Gastroesophageal sphincter (tissue), 4 donors: Measurements from ENCODE around the gene ANKRD55. TPM values are rescaled to one million over a fixed set of nuclear protein-coding genes. Genes with fewer than 3 reads are reported as not detected.
A peak's percentile ranks its signal among the peaks of the same experiment; 100 is the strongest.
"Not testable (repeated sequence)": the region's sequence is repeated elsewhere in the genome, so short reads cannot be mapped to it uniquely, and the experiment has no call there.

ENCODE experiments used
- ATAC-seq: fragments of 150-250 bp; one replicate; pipeline ENCODE4 v1.9.1; 2016; ENCODE audit warnings: mild to moderate bottlenecking, moderate library complexity
- H3K27ac ChIP-seq, 4 donors: fragments of 200-600 bp; sonication (generic) in 3 of 4; 1 replicate in 3 of 4; 2 replicates in 1 of 4; pipeline ENCODE4 v1.5.1; 2016 to 2019
- H3K27me3 ChIP-seq: fragments of 200-600 bp; sonication (generic); one replicate; pipeline ENCODE4 v1.5.1; 2019
- H3K36me3 ChIP-seq, 2 donors: fragments of 200-600 bp; sonication (generic); one replicate each; pipeline ENCODE4 v1.5.1; 2019; ENCODE audit warnings: control low read depth in 1 of 2
- H3K4me1 ChIP-seq, 3 donors: fragments of 200-600 bp; sonication (generic); 1 replicate in 2 of 3; 2 replicates in 1 of 3; pipeline ENCODE4 v1.5.1; 2016 to 2019; ENCODE audit warnings: control low read depth in 2 of 3
- H3K4me3 ChIP-seq, 2 donors: fragments of 200-600 bp; sonication (generic); one replicate each; pipeline ENCODE4 v1.5.1; 2019; ENCODE audit warnings: mild to moderate bottlenecking in 1 of 2, moderate library complexity in 1 of 2
- H3K9me3 ChIP-seq, 3 donors: fragments of 200-600 bp; sonication (generic); one replicate each; pipeline ENCODE4 v1.5.1; 2017 to 2019; ENCODE audit warnings: control low read depth in 2 of 3
- CTCF ChIP-seq, 4 experiments: fragments of 200-600 bp in 2 of 4; fragments of 450-650 bp in 2 of 4; sonication (generic) in 1 of 4; IDR thresholded peaks; one replicate each; pipeline ENCODE4 v1.5.1; 2017 to 2019; ENCODE audit warnings: antibody characterized with exemption in 4 of 4, mild to moderate bottlenecking in 2 of 4, moderate library complexity in 2 of 4
- EP300 ChIP-seq: sonication (generic); formaldehyde crosslinking; IDR thresholded peaks from one replicate; pipeline ENCODE4 v1.6.1; 2017; ENCODE audit warnings: antibody characterized with exemption, mild to moderate bottlenecking
- POLR2A ChIP-seq, 2 donors: fragments of 450-650 bp; IDR thresholded peaks; one replicate each; pipeline ENCODE4 v1.6.1; 2017; ENCODE audit warnings: antibody characterized with exemption in 2 of 2, mild to moderate bottlenecking in 2 of 2, moderate library complexity in 1 of 2
- POLR2AphosphoS5 ChIP-seq: sonication (generic); formaldehyde crosslinking; IDR thresholded peaks from one replicate; pipeline ENCODE4 v1.6.1; 2017; ENCODE audit warnings: antibody characterized with exemption
- WGBS, 2 donors: methylation state at CpG; one replicate each; pipeline ENCODE4 v1.1.5; 2018; ENCODE audit warnings: low coverage in 1 of 2; 5-methylcytosine and 5-hydroxymethylcytosine counted together
- total RNA-seq, 4 donors: library from RNA; depleted of rRNA; stranded (reverse); fragments of >200 nt; gene quantifications; one replicate each; pipeline ENCODE4 v1.1.0, GENCODE V29; 2016

The ANKRD55 gene
- total RNA-seq, 4 donors from 2014 or later, result 0.27 TPM; not detected in 3

- no peak for TF ChIP-seq POLR2A (IDR thresholded peaks at IDR 0.05)
- TF ChIP-seq POLR2AphosphoS5, result peak; percentile 35
- peak; percentile 85 for ATAC-seq
- peaks cover 0 to 20% (median 0%) of the 10 kb centered on the region in 3 donors for H3K4me1 ChIP-seq
- no peak overlapping the region for H3K4me3 ChIP-seq
- H3K9me3 ChIP-seq, result no peaks in the 10 kb centered on the region
- H3K27me3 ChIP-seq, result no peaks in the 10 kb centered on the region
- H3K27ac ChIP-seq, result peak overlapping the region in 3 of 4 donors; percentile 50 to 61 (median 60)
- 38 to 44% methylated on average over 3 to 5 of the region's 8 CpGs for WGBS, 2 donors
- H3K36me3 ChIP-seq, result no peaks in the 10 kb centered on the region
These were observed 109.4 kb downstream of the ANKRD55 start for GRCh38 chr5:56123531-56124243.

GRCh38 chr5:56122360-56122985, 110.7 kb downstream of the ANKRD55 start:
- H3K9me3 ChIP-seq, H3K36me3 ChIP-seq, ATAC-seq, H3K4me3 ChIP-seq, H3K27me3 ChIP-seq: not testable (repeated sequence)
- Histone ChIP-seq H3K4me1 (peaks cover 0 to 20% (median 0%) of the 10 kb centered on the region in 3 donors), H3K27ac (peak overlapping the region in 1 of 4 donors; percentile 60)
- 94% methylated on average over 5 of the region's 9 CpGs; no CpG with 5 or more reads in 1 of the 2 donors for WGBS, 2 donors

GRCh38 chr5:56119050-56119449, 114.1 kb downstream of the ANKRD55 start:
- Histone ChIP-seq H3K27ac (no peak overlapping the region), H3K36me3 (no peaks in the 10 kb centered on the region), H3K9me3 (no peaks in the 10 kb centered on the region), H3K4me3 (no peak overlapping the region), H3K27me3 (no peaks in the 10 kb centered on the region), H3K4me1 (peaks cover 0 to 11% (median 0%) of the 10 kb centered on the region in 3 donors)
- 92 to 93% methylated on average over 1 of the region's 1 CpG for WGBS, 2 donors
- no peak for ATAC-seq
- TF ChIP-seq POLR2A (IDR thresholded peaks at IDR 0.05) (no peak), CTCF (IDR thresholded peaks at IDR 0.05) (no peak), POLR2AphosphoS5 (no peak), EP300 (no peak)

- no peak for ATAC-seq
- H3K27ac ChIP-seq, result no peak overlapping the region
These were observed 116.5 kb downstream of the ANKRD55 start for GRCh38 chr5:56116599-56117141.

GRCh38 chr5:56115589-56115988, 117.5 kb downstream of the ANKRD55 start:
- ATAC-seq, result no peak
- 90 to 91% methylated on average over 4 of the region's 4 CpGs for WGBS, 2 donors

More at GRCh38 chr5:56116599-56117141, 116.5 kb downstream of the ANKRD55 start:
- TF ChIP-seq POLR2A (IDR thresholded peaks at IDR 0.05) (no peak), EP300 (no peak), POLR2AphosphoS5 (no peak), CTCF (IDR thresholded peaks at IDR 0.05) (no peak)
- Histone ChIP-seq H3K36me3 (no peaks in the 10 kb centered on the region), H3K4me1 (no peaks in the 10 kb centered on the region), H3K27me3 (no peaks in the 10 kb centered on the region), H3K9me3 (no peaks in the 10 kb centered on the region), H3K4me3 (no peak overlapping the region)
- 70 to 72% methylated on average over 6 to 8 of the region's 9 CpGs for WGBS, 2 donors

More at GRCh38 chr5:56115589-56115988, 117.5 kb downstream of the ANKRD55 start:
- Histone ChIP-seq H3K4me1 (no peaks in the 10 kb centered on the region), H3K9me3 (no peaks in the 10 kb centered on the region), H3K4me3 (no peak overlapping the region), H3K36me3 (no peaks in the 10 kb centered on the region), H3K27ac (no peak overlapping the region), H3K27me3 (no peaks in the 10 kb centered on the region)
- TF ChIP-seq EP300, result no peak
- TF ChIP-seq POLR2AphosphoS5, result no peak
- TF ChIP-seq CTCF (IDR thresholded peaks at IDR 0.05), result no peak
- no peak for TF ChIP-seq POLR2A (IDR thresholded peaks at IDR 0.05)
